GM12878 (cell line): Measurements from ENCODE around the gene PPIE. TPM values are rescaled to one million over a fixed set of nuclear protein-coding genes. Genes with fewer than 3 reads are reported as not detected.

Source experiments
- polyA plus RNA-seq, 11 experiments: library from polyadenylated mRNA; depleted of rRNA in 4 of 11; unstranded in 6 of 11; stranded (reverse) in 5 of 11; fragments of >200 nt; fragmentation: Nextera tagmentation in 4 of 11; fragmentation: Illumina TruSeq in 1 of 11; extraction: Ambion mirVana in 4 of 11; extraction: Trizol in 1 of 11; gene quantifications; 1 replicate in 1 of 11; 2 replicates in 10 of 11; pipeline versions ENCODE4 v1.2.1 to v1.2.3, GENCODE V29; 2011 to 2016; ENCODE audit warnings: inconsistent platforms in 2 of 11, missing spikeins in 2 of 11, low read depth in 1 of 11
- total RNA-seq, 4 experiments: library from RNA; depleted of rRNA in 3 of 4; stranded (reverse); fragments of >200 nt in 3 of 4; fragmentation: Illumina TruSeq in 1 of 4; extraction: Trizol in 1 of 4; gene quantifications; 2 replicates each; pipeline versions ENCODE4 v1.2.1 to v1.2.3, GENCODE V29; 2013 to 2021
- TF ChIP-seq, protein P1 (sequence below): IDR thresholded peaks from 2 replicates; pipeline ENCODE4 v1.6.1; 2012; ENCODE audit warnings: improper control_type of control experiment, low read depth, low read length; ENCODE audit not compliant: insufficient replicate concordance
- TF ChIP-seq, protein P2 (sequence below): IDR thresholded peaks from 2 replicates; pipeline ENCODE4 v1.6.1; 2012; ENCODE audit warnings: mild to moderate bottlenecking, low read depth, low read length

PPIE gene
- total and polyA plus RNA-seq, 10 of the 15 experiments (the other 5 are each of a cell fraction or from before 2014, with no cell fraction given): 36.6 to 163 (median 70.1) TPM

DNA sequence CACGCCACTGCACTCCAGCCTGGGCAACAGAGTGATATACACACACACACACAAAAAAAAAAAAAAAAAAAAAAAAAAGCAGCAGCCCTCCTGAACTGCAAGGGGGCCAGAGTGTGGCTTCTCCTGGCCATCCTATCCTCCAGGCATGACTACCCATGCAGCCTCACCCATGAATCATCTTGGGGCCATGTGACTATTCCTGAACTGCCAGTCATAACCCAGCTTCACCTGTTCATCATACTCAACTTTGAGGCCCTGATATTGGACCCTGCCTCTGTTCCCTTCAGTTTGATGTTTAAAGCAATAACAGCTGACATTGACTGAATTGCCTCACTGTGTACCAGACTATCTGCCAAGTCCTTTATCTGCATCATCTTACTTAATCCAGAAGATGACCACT is 44.7 kb upstream of the PPIE start (continued):
- TF ChIP-seq, protein P1, sequence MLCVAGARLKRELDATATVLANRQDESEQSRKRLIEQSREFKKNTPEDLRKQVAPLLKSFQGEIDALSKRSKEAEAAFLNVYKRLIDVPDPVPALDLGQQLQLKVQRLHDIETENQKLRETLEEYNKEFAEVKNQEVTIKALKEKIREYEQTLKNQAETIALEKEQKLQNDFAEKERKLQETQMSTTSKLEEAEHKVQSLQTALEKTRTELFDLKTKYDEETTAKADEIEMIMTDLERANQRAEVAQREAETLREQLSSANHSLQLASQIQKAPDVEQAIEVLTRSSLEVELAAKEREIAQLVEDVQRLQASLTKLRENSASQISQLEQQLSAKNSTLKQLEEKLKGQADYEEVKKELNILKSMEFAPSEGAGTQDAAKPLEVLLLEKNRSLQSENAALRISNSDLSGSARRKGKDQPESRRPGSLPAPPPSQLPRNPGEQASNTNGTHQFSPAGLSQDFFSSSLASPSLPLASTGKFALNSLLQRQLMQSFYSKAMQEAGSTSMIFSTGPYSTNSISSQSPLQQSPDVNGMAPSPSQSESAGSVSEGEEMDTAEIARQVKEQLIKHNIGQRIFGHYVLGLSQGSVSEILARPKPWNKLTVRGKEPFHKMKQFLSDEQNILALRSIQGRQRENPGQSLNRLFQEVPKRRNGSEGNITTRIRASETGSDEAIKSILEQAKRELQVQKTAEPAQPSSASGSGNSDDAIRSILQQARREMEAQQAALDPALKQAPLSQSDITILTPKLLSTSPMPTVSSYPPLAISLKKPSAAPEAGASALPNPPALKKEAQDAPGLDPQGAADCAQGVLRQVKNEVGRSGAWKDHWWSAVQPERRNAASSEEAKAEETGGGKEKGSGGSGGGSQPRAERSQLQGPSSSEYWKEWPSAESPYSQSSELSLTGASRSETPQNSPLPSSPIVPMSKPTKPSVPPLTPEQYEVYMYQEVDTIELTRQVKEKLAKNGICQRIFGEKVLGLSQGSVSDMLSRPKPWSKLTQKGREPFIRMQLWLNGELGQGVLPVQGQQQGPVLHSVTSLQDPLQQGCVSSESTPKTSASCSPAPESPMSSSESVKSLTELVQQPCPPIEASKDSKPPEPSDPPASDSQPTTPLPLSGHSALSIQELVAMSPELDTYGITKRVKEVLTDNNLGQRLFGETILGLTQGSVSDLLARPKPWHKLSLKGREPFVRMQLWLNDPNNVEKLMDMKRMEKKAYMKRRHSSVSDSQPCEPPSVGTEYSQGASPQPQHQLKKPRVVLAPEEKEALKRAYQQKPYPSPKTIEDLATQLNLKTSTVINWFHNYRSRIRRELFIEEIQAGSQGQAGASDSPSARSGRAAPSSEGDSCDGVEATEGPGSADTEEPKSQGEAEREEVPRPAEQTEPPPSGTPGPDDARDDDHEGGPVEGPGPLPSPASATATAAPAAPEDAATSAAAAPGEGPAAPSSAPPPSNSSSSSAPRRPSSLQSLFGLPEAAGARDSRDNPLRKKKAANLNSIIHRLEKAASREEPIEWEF: no peak
- TF ChIP-seq, protein P2, sequence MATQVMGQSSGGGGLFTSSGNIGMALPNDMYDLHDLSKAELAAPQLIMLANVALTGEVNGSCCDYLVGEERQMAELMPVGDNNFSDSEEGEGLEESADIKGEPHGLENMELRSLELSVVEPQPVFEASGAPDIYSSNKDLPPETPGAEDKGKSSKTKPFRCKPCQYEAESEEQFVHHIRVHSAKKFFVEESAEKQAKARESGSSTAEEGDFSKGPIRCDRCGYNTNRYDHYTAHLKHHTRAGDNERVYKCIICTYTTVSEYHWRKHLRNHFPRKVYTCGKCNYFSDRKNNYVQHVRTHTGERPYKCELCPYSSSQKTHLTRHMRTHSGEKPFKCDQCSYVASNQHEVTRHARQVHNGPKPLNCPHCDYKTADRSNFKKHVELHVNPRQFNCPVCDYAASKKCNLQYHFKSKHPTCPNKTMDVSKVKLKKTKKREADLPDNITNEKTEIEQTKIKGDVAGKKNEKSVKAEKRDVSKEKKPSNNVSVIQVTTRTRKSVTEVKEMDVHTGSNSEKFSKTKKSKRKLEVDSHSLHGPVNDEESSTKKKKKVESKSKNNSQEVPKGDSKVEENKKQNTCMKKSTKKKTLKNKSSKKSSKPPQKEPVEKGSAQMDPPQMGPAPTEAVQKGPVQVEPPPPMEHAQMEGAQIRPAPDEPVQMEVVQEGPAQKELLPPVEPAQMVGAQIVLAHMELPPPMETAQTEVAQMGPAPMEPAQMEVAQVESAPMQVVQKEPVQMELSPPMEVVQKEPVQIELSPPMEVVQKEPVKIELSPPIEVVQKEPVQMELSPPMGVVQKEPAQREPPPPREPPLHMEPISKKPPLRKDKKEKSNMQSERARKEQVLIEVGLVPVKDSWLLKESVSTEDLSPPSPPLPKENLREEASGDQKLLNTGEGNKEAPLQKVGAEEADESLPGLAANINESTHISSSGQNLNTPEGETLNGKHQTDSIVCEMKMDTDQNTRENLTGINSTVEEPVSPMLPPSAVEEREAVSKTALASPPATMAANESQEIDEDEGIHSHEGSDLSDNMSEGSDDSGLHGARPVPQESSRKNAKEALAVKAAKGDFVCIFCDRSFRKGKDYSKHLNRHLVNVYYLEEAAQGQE: no peak
- TF ChIP-seq, all 136 proteins: peak for 0
